Activated gamma-delta T cell treated with anti-CD3 and anti-CD28 coated beads, Interleukin-2, amount 50 U/mL, for 16 hours (primary cell): Measurements from ENCODE around the gene CADPS.

Source experiments
- DNase-seq: peaks from one replicate; pipeline ENCODE4 v3.0.0-alpha.2; 2020; ENCODE audit warnings: low read depth

The CADPS gene

DNA sequence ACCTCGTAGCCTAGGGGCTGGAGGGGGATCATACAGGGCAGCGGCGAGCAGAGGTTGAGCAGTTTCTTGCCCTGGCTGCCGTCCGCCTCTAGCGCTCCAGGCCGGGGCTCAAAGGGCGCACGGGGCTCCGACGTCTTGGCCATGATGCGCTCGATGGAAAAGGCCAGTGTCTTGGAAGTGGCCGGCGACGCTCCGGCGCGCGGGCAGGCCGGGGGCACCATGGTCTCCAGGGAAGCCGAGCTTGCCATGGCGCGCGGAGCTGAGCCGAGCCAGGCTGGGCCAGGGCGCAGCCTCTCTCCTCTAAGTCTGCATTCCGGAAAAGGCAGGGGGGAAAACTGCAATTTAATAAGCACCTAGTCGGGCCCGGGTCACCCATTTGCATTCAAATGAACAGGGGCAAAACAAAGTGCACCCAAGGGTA lies 502.6 kb downstream of the CADPS start:
- no peak for DNase-seq

DNA sequence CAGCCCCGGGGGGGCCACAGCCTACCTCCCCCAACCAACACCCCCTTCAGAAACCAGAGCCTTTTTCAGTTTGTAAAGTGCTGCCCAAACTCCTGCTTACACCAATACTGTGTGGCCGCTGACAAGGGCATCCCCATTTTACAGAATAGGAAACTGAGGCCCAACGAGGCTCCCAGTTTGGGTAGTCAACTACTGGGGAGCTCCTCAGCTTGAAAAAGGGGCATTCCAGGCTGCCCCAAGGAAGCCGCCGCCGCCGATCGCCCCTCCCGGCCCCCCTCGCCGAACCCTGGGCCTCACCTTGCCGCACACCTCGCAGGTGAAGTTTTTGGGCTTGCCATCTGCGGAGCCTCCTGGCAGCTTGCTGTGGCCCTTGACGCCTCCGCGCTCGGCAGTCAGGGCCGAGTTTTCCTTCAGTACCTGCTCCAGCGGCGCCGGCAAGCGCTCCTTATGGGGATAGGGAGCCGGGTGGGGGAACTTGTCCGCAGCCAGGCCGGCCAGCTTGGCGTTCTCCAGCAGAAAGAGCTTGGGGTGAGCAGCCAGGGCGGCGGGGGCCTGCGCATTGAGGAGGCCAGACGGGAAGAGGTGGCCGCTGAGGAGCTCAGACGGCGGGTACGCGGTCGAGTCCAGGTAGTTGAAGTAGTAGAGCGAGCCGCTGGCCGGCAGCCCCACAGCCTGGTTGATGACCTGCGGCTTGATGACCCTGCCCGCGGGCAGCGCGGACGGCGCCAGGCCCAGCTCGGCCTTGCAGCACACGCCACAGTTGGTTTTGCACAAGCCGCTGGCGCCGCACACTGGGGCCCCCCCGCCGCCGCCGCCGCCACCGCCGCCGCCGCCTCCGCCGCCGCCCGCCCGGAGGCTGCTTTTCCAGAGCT lies 503.3 kb downstream of the CADPS start:
- no peak for DNase-seq

DNA sequence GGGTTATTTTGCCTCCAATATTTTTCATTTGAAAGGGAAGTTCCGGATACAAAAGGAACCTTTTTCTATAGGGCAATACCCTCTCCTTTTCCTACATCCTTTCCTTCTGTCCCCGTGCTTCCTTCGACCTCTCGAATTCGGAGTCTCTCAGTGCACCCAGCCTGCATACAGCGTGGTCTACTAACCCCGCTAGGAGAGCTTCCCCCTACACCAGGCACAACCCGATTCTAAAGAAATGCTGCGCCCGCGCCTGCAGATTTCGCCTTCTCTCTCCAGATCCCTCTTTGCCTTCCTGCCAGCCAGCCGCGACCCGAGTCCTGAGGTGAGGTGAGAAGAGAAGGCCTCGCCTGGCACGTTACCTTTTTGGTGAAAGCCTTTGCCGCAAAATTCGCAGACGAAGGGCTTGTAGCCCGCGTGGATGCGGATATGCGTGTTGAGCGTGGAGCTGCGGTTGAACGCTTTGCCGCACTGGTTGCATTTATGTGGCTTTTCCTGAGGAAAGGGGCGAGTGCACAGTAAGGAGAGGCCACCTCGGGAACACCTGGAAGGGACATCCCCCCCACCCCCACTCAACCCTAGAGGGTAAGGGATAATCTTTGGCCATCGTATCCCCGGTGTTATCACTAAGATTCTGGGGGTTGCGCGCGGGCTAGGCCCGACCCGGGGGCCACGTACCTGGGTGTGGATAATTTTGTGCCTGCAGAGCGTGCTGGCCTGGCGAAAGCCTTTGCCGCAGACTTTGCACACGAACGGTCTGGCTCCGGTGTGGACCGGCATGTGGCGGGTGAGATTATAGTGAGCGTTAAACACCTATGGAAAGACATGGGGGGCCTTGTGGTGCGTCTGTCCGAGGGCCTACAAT lies 504.1 kb downstream of the CADPS start:
- DNase-seq = no peak

DNA sequence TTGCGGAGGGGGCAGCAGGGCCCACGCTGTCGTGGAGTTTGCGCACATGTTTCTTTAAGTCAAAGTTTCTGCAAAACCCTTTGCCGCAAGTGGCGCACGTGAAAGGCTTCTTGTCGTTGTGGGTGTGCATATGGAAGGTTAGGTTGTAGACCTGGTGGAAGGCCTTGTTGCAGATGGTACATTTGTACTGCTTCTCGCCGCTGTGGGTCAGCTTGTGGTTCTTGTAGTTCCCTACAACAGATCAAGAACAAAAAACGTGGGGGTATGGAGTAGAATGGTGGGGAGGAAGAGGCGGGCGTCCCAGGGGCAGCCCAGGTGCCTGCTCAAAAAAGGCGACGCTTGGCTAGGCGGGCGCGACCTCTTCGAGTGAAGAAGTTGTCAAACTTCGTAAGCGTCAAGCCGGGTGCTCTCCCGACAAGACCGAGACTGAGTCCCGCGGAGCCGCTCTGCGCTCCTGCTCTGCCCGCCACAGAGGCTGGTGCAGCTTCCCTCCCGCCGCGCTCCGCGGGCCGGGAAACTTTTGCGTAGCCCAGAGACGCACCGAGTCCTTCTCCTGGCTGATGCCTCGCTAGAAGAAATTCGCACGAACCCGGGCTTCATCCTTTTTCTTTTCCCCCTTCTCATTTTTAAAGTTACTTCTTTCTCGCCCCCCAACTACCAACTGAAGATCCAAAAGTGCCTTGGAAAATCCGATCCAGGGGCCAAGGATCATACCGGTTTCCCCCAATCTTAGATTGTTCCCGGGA lies 504.9 kb downstream of the CADPS start:
- no peak for DNase-seq

DNA sequence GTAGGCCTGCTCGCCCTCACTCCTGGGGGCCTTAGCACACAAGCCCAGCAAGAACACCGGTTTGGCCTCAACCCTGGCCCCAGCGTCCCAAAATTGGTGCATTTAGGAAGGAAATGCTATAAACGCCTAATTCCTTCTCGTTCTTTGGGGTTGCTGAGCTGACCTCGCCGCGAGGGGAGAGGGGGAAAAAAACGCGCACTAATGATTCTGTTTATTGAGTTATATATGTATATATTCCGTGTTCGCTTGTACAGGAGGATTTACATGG lies 505.8 kb downstream of the CADPS start:
- no peak for DNase-seq

DNA sequence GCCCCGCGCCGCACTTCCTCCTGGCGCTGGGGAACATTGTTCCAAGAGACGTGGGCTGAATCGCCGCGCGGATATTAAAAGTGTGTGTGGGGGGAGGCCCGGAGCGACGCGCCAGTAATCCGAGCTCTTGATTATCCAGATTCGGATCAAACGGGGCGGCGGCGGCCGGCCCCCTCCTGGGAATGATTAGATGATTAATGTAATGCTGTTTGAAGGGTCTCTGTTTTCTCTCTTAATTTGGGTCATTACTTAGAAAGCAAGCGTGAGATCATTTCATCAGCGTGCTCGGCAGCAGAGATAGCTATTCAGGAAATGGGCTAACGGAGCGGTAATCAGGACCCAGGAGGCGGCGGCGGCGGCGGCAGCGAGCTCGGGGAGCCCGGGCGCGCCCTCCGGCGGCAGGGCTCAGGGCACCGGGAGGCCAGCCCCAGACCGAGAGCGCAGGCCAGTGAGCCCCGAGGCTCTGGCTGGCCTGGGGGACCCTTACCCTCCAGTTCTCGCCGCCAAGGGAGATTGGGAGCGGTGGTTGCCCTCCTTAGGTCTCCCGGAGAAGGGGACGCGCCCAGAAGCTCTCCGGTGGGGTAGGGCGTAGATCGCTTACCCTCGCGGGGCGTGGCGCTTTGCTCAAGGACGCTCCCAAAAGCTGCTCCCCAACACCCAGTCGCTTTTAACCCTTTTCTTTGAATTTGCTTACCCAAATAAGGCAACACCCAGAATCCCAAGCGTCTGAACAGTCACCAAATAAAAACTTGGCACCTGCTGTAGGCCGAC lies 506.3 kb downstream of the CADPS start:
- DNase-seq = no peak

DNA sequence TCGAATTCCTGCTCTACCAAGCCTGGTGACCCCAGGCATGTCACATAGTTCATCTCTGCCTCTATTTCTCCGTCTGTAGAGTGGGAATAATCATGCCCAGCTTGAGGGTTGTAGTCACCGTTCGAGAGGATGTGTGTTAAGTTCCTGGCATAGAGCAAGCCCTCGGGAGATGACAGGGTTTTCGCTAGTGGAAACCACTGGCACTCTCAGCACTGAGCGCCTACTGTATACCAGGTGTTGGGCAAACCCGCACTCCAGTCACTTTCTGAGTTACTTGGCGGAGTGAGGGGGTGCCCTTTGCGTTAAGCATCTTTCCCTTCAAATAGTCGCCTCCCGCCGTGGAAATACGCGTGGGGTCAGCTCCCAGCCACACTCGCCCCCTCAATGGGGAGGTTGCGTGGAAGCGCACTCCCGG lies 506.9 kb downstream of the CADPS start:
- DNase-seq = no peak

DNA sequence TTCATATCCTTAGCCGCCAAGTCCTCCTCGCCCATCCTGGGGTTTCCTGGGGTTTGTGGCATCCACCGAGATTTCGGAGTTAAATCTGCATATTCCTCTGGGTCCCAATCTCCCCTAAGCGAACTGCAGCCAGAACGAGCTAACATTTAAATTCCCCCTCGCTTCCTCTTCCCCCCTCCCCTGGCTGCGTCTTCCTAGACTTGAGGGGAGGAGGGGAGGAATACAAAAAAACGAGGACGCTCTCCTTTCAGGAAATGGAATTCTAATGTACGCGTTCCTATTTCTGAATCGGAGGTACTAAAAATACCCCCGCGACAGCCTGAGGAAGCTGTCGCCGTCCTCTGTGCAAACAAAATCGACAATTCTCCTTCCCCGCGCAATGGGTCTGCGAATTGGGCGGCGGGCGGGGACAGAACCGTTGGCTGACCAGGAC lies 507.4 kb downstream of the CADPS start:
- no peak for DNase-seq

DNA sequence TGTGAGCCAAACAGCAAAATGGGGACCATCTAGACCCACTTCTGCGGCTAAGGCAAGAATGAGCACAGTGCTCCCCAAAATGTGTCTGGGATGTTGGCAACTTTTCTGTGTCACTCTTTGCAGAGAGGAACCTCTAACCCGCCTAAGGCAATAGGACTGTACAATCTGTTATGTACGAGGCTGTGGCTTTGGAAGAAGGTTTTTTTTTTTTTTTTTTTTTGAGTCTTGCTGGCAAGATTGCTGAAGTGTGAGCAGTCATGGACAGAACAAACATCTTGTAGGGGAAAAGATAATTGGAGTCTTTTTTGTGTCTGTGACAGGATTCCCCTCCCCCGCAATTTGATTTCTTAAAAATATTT lies 509.1 kb downstream of the CADPS start:
- DNase-seq = no peak

DNA sequence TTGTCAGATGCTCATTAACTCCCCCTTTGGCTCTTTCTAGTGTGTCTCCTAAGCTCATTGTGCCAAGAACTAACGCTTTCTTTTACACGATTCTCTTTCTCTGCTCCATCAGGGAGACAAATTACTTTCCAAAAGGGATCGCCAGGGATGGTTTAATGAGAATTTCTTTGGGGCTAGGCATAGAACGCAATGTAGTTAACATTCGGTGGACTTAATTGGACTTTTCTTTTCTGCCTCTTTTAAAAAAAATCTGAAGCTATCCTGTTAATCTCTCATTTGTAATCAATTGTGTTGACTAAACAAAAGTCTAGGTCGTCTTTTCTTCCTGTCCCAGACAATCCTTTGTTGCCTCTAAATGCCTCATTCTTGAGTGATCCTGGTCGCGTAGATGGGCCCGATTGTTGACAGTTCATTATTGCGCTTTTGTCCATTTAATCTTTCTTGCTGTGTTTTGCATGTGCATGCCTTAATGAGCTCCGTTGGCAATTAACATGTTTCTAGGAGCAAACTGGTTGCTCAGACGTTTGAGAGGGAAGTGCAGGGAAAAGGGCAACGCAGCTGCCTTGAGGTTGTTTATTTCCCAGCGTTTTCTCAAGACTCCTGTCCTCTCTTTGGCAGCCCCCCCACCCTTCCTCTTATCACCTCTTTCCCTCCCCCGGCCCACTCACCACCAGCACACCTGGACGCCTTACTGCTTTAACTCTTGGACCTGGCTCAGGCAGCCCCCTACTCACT lies 509.7 kb downstream of the CADPS start:
- DNase-seq = no peak

DNA sequence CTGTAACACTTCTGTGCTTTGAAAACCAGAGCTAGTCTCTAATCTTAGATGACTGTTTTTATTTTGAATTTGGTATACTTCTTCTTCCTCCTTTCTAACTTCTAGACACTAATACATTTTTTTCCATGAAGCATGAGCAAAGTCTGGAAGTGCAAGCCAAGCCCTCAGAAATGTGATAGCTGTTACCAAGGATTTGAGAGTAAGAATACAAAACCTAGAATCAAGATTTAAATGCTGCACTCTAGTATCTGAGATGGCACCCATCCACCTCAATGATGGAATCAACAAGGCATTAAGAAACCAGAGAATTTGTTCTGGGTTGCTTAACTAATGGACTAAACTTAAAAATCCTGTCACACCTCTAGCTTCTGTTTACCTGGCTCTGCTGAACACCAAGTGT lies 511.0 kb downstream of the CADPS start:
- no peak for DNase-seq

DNA sequence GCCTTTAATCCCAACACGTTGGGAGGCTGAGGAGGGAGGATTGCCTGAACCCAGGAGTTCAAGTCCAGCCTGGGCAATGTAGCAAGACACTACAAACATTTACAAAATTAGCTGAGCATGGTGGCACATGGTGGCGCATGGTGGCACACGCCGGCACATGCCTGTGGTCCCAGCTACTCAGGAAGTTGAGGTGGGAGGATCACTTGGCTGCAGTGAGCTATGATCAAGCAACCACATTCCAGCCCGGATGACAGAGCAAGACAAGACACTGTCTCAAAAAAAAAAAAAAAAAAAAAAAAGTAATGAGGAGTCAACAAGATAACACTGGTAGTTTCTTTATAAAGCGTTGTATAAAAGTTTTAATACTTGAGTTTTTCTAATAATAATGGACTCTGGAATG lies 511.9 kb downstream of the CADPS start:
- no peak for DNase-seq

DNA sequence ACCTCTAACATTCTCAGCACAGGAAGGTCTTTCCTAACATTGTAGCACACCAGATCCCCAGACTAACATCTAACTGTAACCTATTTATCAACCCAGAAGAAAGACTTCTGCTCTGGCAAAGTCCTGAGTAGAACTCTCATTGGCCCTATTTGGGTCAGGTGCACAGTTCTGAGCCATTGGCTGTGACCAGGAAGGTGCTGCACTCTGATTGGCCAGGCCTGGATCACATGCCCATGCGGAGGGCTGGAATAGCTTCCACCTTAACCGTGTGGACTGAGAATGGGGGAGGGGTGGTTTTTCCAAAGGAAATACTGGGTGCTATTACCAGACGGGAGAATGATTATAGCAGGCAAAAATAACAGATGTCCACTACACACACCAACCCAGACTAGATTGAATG lies 513.4 kb downstream of the CADPS start:
- no peak for DNase-seq

DNA sequence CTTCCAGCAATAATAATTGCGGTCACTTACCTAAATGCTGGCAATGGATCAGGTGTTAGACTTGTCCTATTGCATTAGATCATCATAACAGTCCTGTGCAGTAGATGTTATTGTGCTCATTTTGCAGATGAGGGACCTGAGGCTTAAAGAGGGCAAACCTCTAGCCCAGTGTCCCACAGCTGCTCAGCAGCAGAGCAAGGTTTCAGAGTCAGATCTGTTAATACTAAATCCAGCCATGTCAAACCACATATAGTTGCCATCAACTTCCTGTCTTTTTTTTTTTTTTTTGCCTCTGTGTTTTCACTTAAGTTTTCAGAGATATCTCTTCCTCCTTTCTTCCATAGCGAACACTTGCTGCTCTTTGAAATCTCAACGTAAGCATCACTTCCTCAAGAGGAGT lies 514.0 kb downstream of the CADPS start:
- no peak for DNase-seq

DNA sequence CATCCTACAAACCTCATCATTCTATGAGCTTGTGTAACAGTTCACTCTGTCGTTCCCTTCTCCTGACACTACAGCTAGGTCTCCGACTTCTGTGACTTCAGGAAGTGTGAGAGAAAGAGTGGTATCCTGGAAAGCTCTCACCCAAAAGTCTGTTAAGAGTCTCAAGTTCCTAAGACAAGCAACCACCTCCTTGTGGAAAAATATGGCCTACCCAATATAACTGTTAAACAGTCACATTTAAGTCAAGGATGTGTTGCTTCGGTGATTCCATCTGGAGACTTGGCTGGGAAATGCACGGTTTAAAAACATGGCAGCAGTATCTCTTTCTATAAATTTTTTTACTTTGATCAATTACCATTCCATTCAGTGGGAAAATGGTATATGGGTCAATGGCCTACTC lies 515.7 kb downstream of the CADPS start:
- DNase-seq = no peak

DNA sequence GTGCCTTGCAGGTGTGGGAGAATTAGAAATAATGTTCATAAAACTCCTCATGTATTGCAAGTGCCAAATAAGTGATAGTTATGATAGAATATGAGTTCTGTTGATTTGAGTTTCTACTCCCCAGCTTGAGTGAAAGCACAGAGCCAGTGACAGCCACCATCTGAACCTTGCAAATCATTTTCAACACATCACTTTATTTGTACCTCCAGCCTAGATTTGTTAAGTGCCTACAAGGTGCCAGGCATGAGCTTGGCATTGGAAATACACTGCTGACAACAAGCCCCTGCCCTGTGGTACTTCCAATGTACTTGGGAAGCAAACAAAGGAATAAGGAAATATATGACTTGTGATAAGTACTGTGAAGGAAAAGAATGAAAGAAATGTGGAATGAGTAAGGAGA lies 518.9 kb downstream of the CADPS start:
- no peak for DNase-seq

DNA sequence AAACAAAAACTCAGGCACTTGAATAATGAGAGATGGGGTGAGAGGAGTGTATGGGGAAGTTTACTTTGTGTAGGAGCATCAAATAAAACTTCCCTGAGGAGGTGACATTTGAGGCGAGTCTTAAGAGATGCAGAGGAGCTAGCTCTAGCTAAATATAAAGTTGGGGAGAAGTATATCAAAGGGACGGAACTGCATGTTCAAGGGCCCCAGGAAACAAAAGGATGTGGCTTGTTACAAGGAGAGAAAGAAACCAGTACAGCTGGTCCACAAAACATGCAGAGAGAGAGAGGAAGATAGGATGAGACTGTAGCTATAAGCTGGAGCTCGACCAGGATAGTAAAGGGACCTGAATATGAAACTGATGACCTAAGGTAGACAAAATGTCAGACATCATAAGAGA lies 519.5 kb downstream of the CADPS start:
- DNase-seq = no peak
